ENCODE data around the gene ACO1.
A peak's percentile ranks its signal among the peaks of the same experiment; 100 is the strongest.
"Not testable (repeated sequence)": the region's sequence is repeated elsewhere in the genome, so short reads cannot be mapped to it uniquely, and the experiment has no call there.

ACO1 gene

GRCh38 chr9:32384364-32385151 is at the start of gene ACO1:
ACO1 (plus strand) TSS chr9:32384643; CDS start chr9:32405507, 20,864 bp downstream.
- H3K4me3 ChIP-seq (ENCODE audit: low read length), result peak within 1 kb of the TSS; percentile 77
- TF ChIP-seq ZNF274 (IDR thresholded peaks at IDR 0.05; ENCODE audit: low read depth, low read length), result no peak

DNA sequence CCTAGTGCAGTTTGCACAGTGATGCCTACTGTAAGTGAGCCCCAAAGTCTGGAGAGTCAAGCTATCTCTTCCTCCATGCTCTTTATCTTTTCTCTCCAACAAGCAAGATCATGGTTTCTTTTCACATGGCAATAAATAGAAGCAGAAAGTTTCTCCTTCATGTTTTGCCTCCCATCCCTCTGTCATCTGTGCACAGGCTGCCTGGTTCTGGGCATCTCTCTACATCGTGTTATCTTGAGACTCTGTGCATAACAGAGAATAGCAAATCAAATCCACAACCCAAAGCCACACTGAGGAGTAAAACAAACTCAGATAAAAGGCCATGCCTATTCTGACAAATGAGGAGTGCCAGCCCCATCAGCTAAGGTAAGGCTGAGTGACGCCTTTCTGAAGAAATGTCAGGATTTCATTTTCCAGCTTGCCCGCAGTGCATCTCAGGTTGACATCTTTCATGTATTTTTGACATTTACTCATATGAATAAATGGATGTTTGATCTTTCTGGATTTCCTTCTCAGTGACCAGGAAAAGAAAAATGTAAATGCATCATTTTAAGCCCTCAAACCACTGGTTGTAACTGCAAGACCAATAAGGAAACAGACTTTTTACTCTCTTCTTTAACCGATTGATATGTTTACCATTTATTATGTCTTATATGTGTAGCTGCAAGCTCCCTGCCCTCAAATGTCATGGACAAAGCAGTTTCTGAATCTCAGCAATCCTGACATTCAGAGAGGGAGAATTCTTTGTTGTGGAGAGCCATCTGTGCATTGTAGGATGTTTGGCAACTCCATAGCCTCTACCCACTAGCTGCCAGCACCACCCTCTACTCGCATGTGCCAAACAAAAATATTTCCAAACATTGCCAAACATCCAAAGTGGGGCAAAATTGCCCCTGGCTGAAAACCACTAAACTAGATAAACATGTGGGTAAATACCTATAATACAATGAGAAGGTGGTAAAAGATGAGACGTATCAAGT is 49.2 kb upstream of the ACO1 start:
- no peak overlapping the region for H3K4me3 ChIP-seq (ENCODE audit: low read length)
- TF ChIP-seq ZNF274 (IDR thresholded peaks at IDR 0.05; ENCODE audit: low read depth, low read length), result no peak

- H3K4me3 ChIP-seq (ENCODE audit: low read length), result no peak overlapping the region
- TF ChIP-seq ZNF274 (IDR thresholded peaks at IDR 0.05; ENCODE audit: low read depth, low read length), result no peak
These were observed 45.0 kb upstream of the ACO1 start for GRCh38 chr9:32339424-32339823.

DNA sequence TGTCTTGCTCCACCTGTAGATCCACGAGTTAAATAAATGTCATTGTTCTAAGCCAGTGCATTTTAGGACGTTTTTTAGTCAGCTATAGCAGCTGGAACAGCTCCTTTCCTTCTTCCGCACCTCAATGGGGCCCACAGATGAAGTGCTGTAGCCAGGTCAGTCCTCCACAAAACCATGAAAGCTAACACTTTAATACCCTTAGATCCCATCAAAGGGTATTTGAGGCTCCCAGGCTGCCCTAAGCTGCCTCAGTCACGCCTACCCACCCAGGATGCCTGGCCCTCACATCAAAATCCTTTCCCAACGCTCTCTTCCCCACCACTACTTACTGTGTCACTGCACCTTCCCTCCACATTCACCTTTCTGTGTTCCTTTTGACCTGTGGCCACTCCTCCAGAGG is 44.1 kb upstream of the ACO1 start:
- TF ChIP-seq ZNF274 (IDR thresholded peaks at IDR 0.05; ENCODE audit: low read depth, low read length), result no peak

GRCh38 chr9:32344551-32345182 is 39.8 kb upstream of the ACO1 start:
- H3K4me3 ChIP-seq (ENCODE audit: low read length), result no peak overlapping the region
- TF ChIP-seq ZNF274 (IDR thresholded peaks at IDR 0.05; ENCODE audit: low read depth, low read length), result no peak

More for the DNA sequence above, 44.1 kb upstream of the ACO1 start:
- H3K4me3 ChIP-seq (ENCODE audit: low read length), result no peak overlapping the region

DNA sequence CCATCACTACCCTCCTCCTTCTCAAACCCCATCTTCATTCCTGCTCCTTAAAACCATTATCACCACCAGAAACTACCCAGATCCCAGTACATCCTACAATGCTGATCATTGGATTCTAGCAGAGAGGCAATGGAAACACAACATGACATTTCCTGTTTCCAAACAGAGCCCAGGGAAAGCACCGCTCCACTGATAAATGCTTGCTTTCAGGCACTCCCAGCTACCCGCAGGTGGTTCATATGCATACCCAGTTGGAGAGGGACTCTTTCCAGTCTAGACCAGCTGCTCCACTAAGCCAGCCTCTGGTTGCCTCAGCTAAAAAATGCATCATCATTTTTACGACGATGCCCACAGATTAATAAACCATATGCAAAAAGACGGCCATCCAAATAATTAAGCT is 39.2 kb upstream of the ACO1 start:
- no peak for TF ChIP-seq ZNF274 (IDR thresholded peaks at IDR 0.05; ENCODE audit: low read depth, low read length)
- H3K4me3 ChIP-seq (ENCODE audit: low read length), result no peak overlapping the region

DNA sequence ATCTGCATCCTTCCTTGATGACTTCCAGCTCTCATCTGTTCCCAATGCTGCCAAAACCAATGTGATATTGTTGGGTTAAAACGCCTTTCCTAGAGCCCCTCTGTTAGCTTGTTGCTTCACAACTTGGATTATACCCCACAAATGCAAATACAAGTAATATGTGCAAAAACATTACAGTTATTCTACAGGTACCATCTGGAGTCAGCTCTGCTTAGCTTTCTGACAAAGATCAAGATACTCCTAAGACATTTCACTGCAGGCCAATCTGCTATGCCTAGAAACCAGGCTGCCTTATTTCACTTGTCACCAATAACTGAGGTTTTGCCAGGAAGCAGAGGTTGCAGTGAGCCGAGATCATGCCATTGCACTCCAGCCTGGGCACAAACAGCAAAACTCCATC is 36.9 kb upstream of the ACO1 start:
- H3K4me3 ChIP-seq (ENCODE audit: low read length), result no peak overlapping the region
- TF ChIP-seq ZNF274 (IDR thresholded peaks at IDR 0.05; ENCODE audit: low read depth, low read length), result no peak

- H3K4me3 ChIP-seq (ENCODE audit: low read length), result no peak overlapping the region
- no peak for TF ChIP-seq ZNF274 (IDR thresholded peaks at IDR 0.05; ENCODE audit: low read depth, low read length)
These were observed 36.2 kb upstream of the ACO1 start for GRCh38 chr9:32348106-32348695.

DNA sequence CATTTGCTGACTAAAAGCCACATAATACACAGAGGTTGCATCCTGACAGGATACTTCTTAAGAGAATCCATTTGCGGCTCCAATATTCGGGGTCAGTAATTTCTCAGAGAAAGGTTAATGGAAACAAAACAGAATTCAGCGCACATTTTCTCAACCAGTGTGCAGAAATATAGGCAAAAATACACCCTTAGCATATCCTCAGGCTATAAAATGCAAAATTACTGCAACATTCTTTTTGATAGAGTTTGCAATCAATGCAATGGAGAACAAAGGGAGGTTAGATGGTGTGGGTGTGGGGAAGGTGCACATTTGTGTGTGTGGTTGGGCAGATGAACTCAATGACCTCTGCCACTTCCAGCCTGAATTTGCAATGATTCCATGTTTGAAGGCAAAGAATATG is 35.4 kb upstream of the ACO1 start:
- TF ChIP-seq ZNF274 (IDR thresholded peaks at IDR 0.05; ENCODE audit: low read depth, low read length), result no peak
- no peak overlapping the region for H3K4me3 ChIP-seq (ENCODE audit: low read length)

GRCh38 chr9:32350682-32351081 is 33.8 kb upstream of the ACO1 start:
- no peak overlapping the region for H3K4me3 ChIP-seq (ENCODE audit: low read length)
- TF ChIP-seq ZNF274 (IDR thresholded peaks at IDR 0.05; ENCODE audit: low read depth, low read length), result no peak

DNA sequence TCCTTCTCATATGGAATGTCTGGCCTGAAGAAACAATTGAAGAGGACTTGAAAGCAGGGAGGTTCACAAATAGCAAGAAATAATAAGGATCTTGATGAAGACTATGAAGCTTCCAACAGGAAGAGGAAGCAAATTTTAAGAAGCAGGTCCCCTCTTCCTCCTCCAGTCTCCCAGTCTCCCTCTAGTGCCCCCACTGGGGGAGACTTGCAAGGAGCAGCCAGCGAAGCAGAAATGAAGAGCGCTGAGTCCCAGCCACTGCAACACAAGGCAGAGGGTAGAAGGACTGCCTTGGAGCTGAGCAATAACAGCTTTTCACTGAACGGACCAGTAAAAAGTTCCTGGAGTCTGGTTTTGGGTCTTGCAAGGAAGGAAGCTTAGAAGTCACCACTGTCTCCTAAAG is 32.6 kb upstream of the ACO1 start:
- H3K4me3 ChIP-seq (ENCODE audit: low read length), result no peak overlapping the region
- no peak for TF ChIP-seq ZNF274 (IDR thresholded peaks at IDR 0.05; ENCODE audit: low read depth, low read length)

GRCh38 chr9:32353476-32353875 is 31.0 kb upstream of the ACO1 start:
- not testable (repeated sequence) for H3K4me3 ChIP-seq (ENCODE audit: low read length)

- no peak for TF ChIP-seq ZNF274 (IDR thresholded peaks at IDR 0.05; ENCODE audit: low read depth, low read length)
- no peak overlapping the region for H3K4me3 ChIP-seq (ENCODE audit: low read length)
These were observed 25.0 kb upstream of the ACO1 start for GRCh38 chr9:32359452-32359851.
